HG03439 (cell line): ENCODE data around the gene CHD1L.
"Not testable (repeated sequence)": the region's sequence is repeated elsewhere in the genome, so short reads cannot be mapped to it uniquely, and the experiment has no call there.

Source experiments
- ATAC-seq: cut with Tn5 transposase; IDR thresholded peaks from one replicate; pipeline ENCODE4 v1.9.1; 2021; ENCODE audit warnings: mild to moderate bottlenecking, moderate library complexity; ENCODE audit not compliant: unreplicated experiment

The CHD1L gene

GRCh38 chr1:147231032-147231431 lies 11.5 kb upstream of the CHD1L start:
- not testable (repeated sequence) for ATAC-seq

- not testable (repeated sequence) for ATAC-seq
These were observed 8.6 kb upstream of the CHD1L start for GRCh38 chr1:147233903-147234302.

DNA sequence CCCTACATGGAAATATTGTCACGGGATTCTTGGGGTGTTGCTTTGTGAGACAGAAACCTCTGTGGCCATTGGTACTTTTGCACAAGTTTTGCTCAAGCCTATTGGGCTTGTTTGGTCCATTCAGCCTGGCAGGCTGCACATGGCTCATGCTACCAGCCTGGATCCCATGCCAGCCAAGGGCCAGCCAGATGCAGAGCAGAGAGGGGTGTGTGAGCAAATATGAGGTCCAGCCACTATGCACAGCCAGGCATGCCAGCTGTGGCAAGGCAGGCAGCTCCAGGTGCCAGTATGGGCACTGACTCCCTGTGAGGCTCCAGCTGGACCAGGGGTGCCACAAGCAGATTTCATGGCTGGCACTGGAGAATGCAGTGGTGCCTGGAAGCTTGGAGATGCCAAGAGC lies 6.7 kb upstream of the CHD1L start:
- ATAC-seq: no peak

GRCh38 chr1:147236448-147236847 lies 6.0 kb upstream of the CHD1L start:
- ATAC-seq: no peak

DNA sequence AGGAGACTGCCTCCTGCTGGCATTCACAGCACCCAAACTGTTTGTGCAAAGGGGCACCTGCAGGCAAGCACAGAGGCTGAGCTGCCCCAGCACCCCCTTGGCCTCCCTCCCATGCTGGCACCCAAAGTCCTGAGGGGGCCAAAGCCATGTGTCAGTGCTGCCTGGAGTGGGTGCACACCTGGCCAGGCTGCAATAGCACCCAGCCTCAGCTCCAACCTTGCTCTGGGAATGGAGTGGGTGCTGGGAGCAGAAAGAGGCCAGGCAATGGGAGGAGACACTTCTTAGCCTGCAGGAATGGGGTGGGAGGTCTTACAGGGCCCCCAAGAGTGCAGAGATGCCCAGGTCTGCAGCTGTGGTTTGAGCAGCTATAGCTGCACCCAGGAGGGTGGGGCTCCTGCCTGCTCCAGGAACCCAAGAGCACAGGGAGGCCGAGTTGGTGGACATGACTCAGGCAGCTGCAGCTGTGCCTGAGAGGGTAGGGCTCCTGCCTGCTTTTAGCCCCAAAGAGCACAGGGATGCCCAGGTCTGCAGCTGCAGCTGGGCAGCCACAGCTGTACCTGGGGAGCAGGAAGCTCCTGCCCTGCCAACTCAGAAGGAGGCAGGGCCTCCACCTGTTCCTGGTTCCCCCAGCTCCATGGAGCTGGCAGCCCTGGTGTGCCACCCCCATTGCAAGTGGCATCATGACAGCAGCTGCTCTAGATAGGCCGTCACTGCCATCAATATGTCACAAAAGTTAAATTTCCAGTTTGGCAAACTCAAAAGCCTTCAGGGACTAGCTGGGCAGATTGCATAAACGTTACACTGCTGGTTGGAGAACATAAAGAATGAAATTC lies 5.3 kb upstream of the CHD1L start:
- ATAC-seq: no peak

- ATAC-seq: no peak
These were observed 4.2 kb upstream of the CHD1L start for GRCh38 chr1:147238053-147238902.

GRCh38 chr1:147238925-147239820 lies 3.3 kb upstream of the CHD1L start:
- ATAC-seq: no peak

DNA sequence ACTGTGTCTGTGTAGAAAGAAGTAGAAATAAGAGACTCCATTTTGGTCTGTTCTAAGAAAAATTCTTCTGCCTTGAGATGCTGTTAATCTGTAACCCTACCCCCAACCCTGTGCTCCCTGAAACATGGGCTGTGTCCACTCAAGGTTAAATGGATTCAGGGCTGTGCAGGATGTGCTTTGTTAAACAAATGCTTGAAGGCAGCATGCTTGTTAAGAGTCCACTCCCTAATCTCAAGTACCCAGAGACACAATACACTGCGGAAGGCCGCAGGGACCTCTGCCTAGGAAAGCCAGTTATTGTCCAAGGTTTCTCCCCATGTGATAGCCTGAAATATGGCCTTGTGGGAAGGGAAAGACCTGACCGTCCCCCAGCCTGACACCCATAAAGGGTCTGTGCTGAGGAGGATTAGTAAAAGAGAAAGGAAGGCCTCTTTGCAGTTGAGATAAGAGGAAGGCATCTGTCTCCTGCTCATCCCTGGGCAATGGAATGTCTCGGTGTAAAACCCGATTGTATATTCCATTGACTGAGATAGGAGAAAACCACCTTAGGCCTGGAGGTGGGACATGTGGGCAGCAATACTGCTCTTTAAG lies 2.3 kb upstream of the CHD1L start:
- not testable (repeated sequence) for ATAC-seq

- no peak for ATAC-seq
These were observed 493 bp upstream of the CHD1L start for GRCh38 chr1:147241934-147242448.

DNA sequence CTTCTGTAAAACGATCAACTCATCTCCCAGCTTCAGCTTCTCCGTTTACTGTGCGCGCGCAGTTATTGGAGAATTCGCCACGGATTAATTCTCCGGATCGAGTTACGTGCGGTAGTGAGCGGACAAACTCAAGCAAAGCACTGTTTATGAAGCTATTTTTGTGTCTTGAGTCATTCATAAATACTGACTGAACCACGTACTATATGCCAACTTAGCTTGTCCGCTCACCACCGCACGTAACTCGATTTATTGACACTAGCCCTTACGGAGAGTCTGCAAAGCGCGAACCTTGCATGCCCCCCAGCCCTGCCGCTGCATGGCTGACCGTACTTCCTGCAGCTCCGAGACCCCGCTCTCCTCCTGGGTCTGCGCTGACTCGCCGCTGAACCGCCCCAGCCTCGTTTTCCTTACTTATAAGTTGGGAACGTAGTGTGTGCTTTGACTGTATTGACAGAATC lies 773 bp downstream of the CHD1L start:
- ATAC-seq: peak; percentile 28

GRCh38 chr1:147243841-147244240 lies 1.4 kb downstream of the CHD1L start:
- no peak for ATAC-seq

DNA sequence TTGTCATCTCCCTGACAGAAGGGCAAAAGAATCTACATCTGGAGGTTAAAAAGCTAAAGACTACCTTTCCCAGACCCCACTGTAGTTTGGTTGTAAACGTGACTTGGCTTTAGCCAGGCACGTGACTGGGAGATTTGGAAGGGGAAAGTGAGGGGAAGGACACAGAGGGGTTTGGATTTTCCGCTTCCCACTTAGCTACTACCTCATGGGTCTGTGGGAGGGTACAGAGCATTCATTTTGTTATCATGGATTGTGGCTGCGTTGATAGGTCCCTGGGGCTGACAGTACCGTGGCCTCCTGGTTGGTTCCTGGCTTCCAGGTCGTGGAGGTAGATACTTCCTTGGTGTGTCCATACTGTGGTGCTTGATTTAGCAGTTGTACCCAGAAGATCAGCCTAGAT lies 2.6 kb downstream of the CHD1L start:
- no peak for ATAC-seq

- ATAC-seq: no peak
These were observed 3.1 kb downstream of the CHD1L start for GRCh38 chr1:147245586-147246021.

DNA sequence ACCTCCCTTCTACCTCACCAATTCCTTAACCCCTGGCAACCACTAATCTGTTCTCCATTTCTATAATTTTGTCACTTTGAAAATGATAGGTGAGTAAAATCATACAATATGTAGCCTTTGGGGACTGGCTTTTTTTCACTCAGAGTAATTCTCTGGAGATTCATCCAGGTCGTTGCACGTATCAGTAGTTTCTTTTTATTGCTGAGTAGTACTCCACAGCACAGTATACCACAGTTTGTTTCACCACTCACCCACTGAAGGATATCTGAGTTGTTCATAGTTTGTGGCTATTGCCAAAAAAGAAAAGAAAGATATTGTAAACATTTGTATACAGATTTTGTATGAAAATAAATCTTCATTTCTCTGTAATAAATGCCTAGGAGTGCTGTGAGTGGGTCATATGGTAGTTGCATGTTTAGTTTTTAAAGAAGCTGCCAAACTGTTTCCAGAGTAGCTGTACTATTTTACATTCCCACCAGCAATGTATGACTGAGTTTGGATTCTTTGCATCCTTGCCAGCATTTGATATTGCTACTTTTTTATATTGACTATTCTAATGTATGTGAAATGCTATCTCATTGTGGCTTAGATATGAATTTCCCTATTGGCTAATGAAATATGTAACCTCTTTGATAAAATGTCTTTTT lies 3.7 kb downstream of the CHD1L start:
- no peak for ATAC-seq

- ATAC-seq: no peak
These were observed 4.6 kb downstream of the CHD1L start for GRCh38 chr1:147246910-147247655.

DNA sequence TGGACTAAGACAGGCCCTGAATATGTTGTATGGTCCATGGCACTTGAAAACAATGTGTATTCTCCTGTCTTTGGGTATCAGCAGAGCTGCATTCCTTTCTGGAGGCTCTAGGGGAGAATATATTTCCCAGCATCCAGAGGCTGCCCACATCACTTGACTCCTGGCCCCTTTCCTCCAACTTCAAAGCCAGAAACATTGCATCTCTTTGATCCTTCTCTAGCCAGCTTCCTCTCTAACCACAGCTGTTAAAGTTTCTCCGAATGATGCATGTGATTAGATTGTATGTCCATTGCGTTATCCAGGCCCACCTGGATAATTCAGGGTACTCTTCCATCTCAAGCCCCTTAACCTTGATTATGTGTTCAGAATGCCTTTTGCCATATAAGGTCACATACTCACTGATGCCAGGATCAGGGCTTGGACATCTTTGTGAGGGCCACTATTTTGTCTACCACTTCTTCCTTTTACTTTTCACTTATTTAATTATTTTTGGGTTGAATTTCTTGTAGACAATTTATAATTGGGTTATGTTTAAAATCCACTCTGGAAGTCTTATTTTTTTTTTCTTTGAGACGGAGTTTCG lies 5.3 kb downstream of the CHD1L start:
- no peak for ATAC-seq

DNA sequence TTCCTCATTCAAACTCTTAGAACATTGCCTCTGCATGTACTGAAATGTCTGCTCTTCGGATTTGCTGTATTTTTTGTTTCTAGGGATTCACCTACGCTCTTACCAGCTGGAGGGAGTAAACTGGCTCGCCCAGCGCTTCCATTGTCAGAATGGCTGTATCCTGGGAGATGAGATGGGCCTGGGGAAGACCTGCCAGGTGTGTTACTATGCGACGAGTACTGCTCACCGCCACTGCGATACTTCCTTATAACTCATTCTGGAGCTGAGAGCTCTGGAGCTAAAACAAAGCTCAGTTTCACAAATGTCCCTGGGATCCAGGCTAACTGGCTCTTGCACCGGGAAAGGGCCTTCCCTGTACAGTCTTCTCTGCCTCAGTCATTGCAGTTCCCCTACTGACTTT lies 10.1 kb downstream of the CHD1L start:
- ATAC-seq: no peak

- no peak for ATAC-seq
These were observed 18.5 kb downstream of the CHD1L start for GRCh38 chr1:147260956-147261355.
